ENCODE data around the gene ENAH. TPM values are rescaled to one million over a fixed set of nuclear protein-coding genes. Genes with fewer than 3 reads are reported as not detected.

Gene ENAH
- total and polyA plus RNA-seq, 4 donors: 47.3 to 415 (median 115) TPM

GRCh38 chr1:225482421-225482950 is 170.4 kb downstream of the ENAH start:
- Histone ChIP-seq H3K27ac (ENCODE audit: low read depth in 1 of 2, low read length in 2 of 2) (peak overlapping the region in 1 of 2 donors; percentile 34), H3K9me3 (ENCODE audit: control insufficient read depth, low read length) (no peaks in the 10 kb centered on the region), H3K27me3 (ENCODE audit: control insufficient read depth in 1 of 2, insufficient read depth in 2 of 2, low read length in 1 of 2) (no peaks in the 10 kb centered on the region), H3K4me3 (ENCODE audit: low read length in 2 of 2) (no peak overlapping the region), H3K36me3 (ENCODE audit: control insufficient read depth in 1 of 2, insufficient read depth in 2 of 2, low read length in 1 of 2) (no peaks in the 10 kb centered on the region), H3K4me1 (ENCODE audit: control insufficient read depth in 1 of 2, insufficient read depth in 2 of 2, low read length in 2 of 2) (peaks cover 0 to 2% of the 10 kb centered on the region in 2 donors)
- ATAC-seq (ENCODE audit: low FRiP score) (peak; percentile 50), DNase-seq (peak in 1 of 2 donors; percentile 71)
- intact Hi-C loops (cut with DNase I): loop anchor here (5.0 to 10.0 kb wide), 2 partner anchors 62 to 170 kb away; partner anchors contain the start of gene ENAH (in 1 of the 2)
- WGBS, 2 donors: 2 to 5% methylated on average over 10 of the region's 10 CpGs

- no peak overlapping the region for H3K27ac ChIP-seq (ENCODE audit: low read depth in 1 of 2, low read length in 2 of 2)
- H3K27me3 ChIP-seq (ENCODE audit: control insufficient read depth in 1 of 2, insufficient read depth in 2 of 2, low read length in 1 of 2): no peaks in the 10 kb centered on the region
- no peak overlapping the region for H3K4me3 ChIP-seq (ENCODE audit: low read length in 2 of 2)
- WGBS, 2 donors: 38 to 60% methylated on average over 6 of the region's 6 CpGs
- ATAC-seq (ENCODE audit: low FRiP score) (no peak), DNase-seq (peak in 1 of 2 donors; percentile 30)
- H3K4me1 ChIP-seq (ENCODE audit: control insufficient read depth in 1 of 2, insufficient read depth in 2 of 2, low read length in 2 of 2): peaks cover 0 to 2% of the 10 kb centered on the region in 2 donors
- intact Hi-C loops (cut with DNase I): loop anchor here (5.0 to 10.0 kb wide), 2 partner anchors 63 to 171 kb away; partner anchors contain the start of gene ENAH (in 1 of the 2)
- H3K36me3 ChIP-seq (ENCODE audit: control insufficient read depth in 1 of 2, insufficient read depth in 2 of 2, low read length in 1 of 2): no peaks in the 10 kb centered on the region
- no peaks in the 10 kb centered on the region for H3K9me3 ChIP-seq (ENCODE audit: control insufficient read depth, low read length)
Measured at GRCh38 chr1:225481738-225482137, 171.2 kb downstream of the ENAH start.

- H3K4me1 ChIP-seq (ENCODE audit: control insufficient read depth in 1 of 2, insufficient read depth in 2 of 2, low read length in 2 of 2): peaks cover 0 to 2% of the 10 kb centered on the region in 2 donors
- no peak overlapping the region for H3K4me3 ChIP-seq (ENCODE audit: low read length in 2 of 2)
- 70 to 79% methylated on average over 6 of the region's 6 CpGs for WGBS, 2 donors
- no peaks in the 10 kb centered on the region for H3K36me3 ChIP-seq (ENCODE audit: control insufficient read depth in 1 of 2, insufficient read depth in 2 of 2, low read length in 1 of 2)
- no peaks in the 10 kb centered on the region for H3K9me3 ChIP-seq (ENCODE audit: control insufficient read depth, low read length)
- ATAC-seq (ENCODE audit: low FRiP score) (peak; percentile 42), DNase-seq (peak; percentile 48 to 79)
- H3K27me3 ChIP-seq (ENCODE audit: control insufficient read depth in 1 of 2, insufficient read depth in 2 of 2, low read length in 1 of 2): no peaks in the 10 kb centered on the region
- intact Hi-C loops (cut with DNase I): loop anchor here (5.0 to 10.0 kb wide), 2 partner anchors 64 to 171 kb away; partner anchors contain the start of gene ENAH (in 1 of the 2)
- no peak overlapping the region for H3K27ac ChIP-seq (ENCODE audit: low read depth in 1 of 2, low read length in 2 of 2)
Measured at GRCh38 chr1:225480825-225481434, 172.0 kb downstream of the ENAH start.

GRCh38 chr1:225479996-225480720 is 172.8 kb downstream of the ENAH start:
- H3K4me1 ChIP-seq (ENCODE audit: control insufficient read depth in 1 of 2, insufficient read depth in 2 of 2, low read length in 2 of 2): peaks cover 0 to 2% of the 10 kb centered on the region in 2 donors
- intact Hi-C loops (cut with DNase I): loop anchor here (5.0 to 10.0 kb wide), 3 partner anchors 65 to 292 kb away; partner anchors contain the start of gene ENAH (in 1 of the 2)
- DNase-seq (peak; percentile 34 to 57), ATAC-seq (ENCODE audit: low FRiP score) (no peak)
- no peak overlapping the region for H3K27ac ChIP-seq (ENCODE audit: low read depth in 1 of 2, low read length in 2 of 2)
- H3K27me3 ChIP-seq (ENCODE audit: control insufficient read depth in 1 of 2, insufficient read depth in 2 of 2, low read length in 1 of 2): no peaks in the 10 kb centered on the region
- H3K36me3 ChIP-seq (ENCODE audit: control insufficient read depth in 1 of 2, insufficient read depth in 2 of 2, low read length in 1 of 2): no peaks in the 10 kb centered on the region
- no peaks in the 10 kb centered on the region for H3K9me3 ChIP-seq (ENCODE audit: control insufficient read depth, low read length)
- 89% methylated on average over 21 of the region's 21 CpGs for WGBS, 2 donors
- no peak overlapping the region for H3K4me3 ChIP-seq (ENCODE audit: low read length in 2 of 2)

GRCh38 chr1:225479341-225479740 is 173.6 kb downstream of the ENAH start:
- Histone ChIP-seq H3K4me3 (ENCODE audit: low read length in 2 of 2) (no peak overlapping the region), H3K36me3 (ENCODE audit: control insufficient read depth in 1 of 2, insufficient read depth in 2 of 2, low read length in 1 of 2) (no peaks in the 10 kb centered on the region), H3K27ac (ENCODE audit: low read depth in 1 of 2, low read length in 2 of 2) (no peak overlapping the region), H3K4me1 (ENCODE audit: control insufficient read depth in 1 of 2, insufficient read depth in 2 of 2, low read length in 2 of 2) (peaks cover 0 to 2% of the 10 kb centered on the region in 2 donors), H3K27me3 (ENCODE audit: control insufficient read depth in 1 of 2, insufficient read depth in 2 of 2, low read length in 1 of 2) (no peaks in the 10 kb centered on the region), H3K9me3 (ENCODE audit: control insufficient read depth, low read length) (no peaks in the 10 kb centered on the region)
- WGBS, 2 donors: 74 to 77% methylated on average over 9 of the region's 9 CpGs
- no peak for ATAC-seq (ENCODE audit: low FRiP score)
- DNase-seq: peak; percentile 12 to 57
- intact Hi-C loops (cut with DNase I): loop anchor here in 1 of 2 donors (5.0 kb wide), 1 partner anchor 293 kb away; no protein-coding TSS in a partner anchor

- Histone ChIP-seq H3K27me3 (ENCODE audit: control insufficient read depth in 1 of 2, insufficient read depth in 2 of 2, low read length in 1 of 2) (no peaks in the 10 kb centered on the region), H3K27ac (ENCODE audit: low read depth in 1 of 2, low read length in 2 of 2) (no peak overlapping the region), H3K4me1 (ENCODE audit: control insufficient read depth in 1 of 2, insufficient read depth in 2 of 2, low read length in 2 of 2) (peaks cover 0 to 2% of the 10 kb centered on the region in 2 donors), H3K9me3 (ENCODE audit: control insufficient read depth, low read length) (no peaks in the 10 kb centered on the region), H3K4me3 (ENCODE audit: low read length in 2 of 2) (no peak overlapping the region), H3K36me3 (ENCODE audit: control insufficient read depth in 1 of 2, insufficient read depth in 2 of 2, low read length in 1 of 2) (no peaks in the 10 kb centered on the region)
- DNase-seq (peak in 1 of 2 donors; percentile 30), ATAC-seq (ENCODE audit: low FRiP score) (no peak)
- intact Hi-C loops (cut with DNase I): loop anchor here in 1 of 2 donors (2.0 to 5.0 kb wide), 2 partner anchors 295 to 367 kb away; no protein-coding TSS in a partner anchor
- WGBS, 2 donors: 96% methylated on average over 6 of the region's 6 CpGs
Measured at GRCh38 chr1:225477296-225477911, 175.5 kb downstream of the ENAH start.

GRCh38 chr1:225476538-225476988 is 176.4 kb downstream of the ENAH start:
- no peak for ATAC-seq (ENCODE audit: low FRiP score)
- intact Hi-C loops (cut with DNase I): loop anchor here in 1 of 2 donors (2.0 to 5.0 kb wide), 2 partner anchors 296 to 368 kb away; no protein-coding TSS in a partner anchor
- H3K4me1 ChIP-seq (ENCODE audit: control insufficient read depth in 1 of 2, insufficient read depth in 2 of 2, low read length in 2 of 2): no peaks in the 10 kb centered on the region
- 75 to 79% methylated on average over 5 of the region's 5 CpGs for WGBS, 2 donors
- H3K9me3 ChIP-seq (ENCODE audit: control insufficient read depth, low read length): no peaks in the 10 kb centered on the region
- no peaks in the 10 kb centered on the region for H3K36me3 ChIP-seq (ENCODE audit: control insufficient read depth in 1 of 2, insufficient read depth in 2 of 2, low read length in 1 of 2)
- H3K4me3 ChIP-seq (ENCODE audit: low read length in 2 of 2): no peak overlapping the region
- DNase-seq: peak in 1 of 2 donors; percentile 33
- no peaks in the 10 kb centered on the region for H3K27me3 ChIP-seq (ENCODE audit: control insufficient read depth in 1 of 2, insufficient read depth in 2 of 2, low read length in 1 of 2)
- no peak overlapping the region for H3K27ac ChIP-seq (ENCODE audit: low read depth in 1 of 2, low read length in 2 of 2)

GRCh38 chr1:225476100-225476511 is 176.8 kb downstream of the ENAH start:
- WGBS, 2 donors: 94 to 95% methylated on average over 7 of the region's 7 CpGs
- DNase-seq (peak in 1 of 2 donors; percentile 37), ATAC-seq (ENCODE audit: low FRiP score) (no peak)
- Histone ChIP-seq H3K27ac (ENCODE audit: low read depth in 1 of 2, low read length in 2 of 2) (no peak overlapping the region), H3K4me3 (ENCODE audit: low read length in 2 of 2) (no peak overlapping the region), H3K4me1 (ENCODE audit: control insufficient read depth in 1 of 2, insufficient read depth in 2 of 2, low read length in 2 of 2) (no peaks in the 10 kb centered on the region), H3K36me3 (ENCODE audit: control insufficient read depth in 1 of 2, insufficient read depth in 2 of 2, low read length in 1 of 2) (no peaks in the 10 kb centered on the region), H3K9me3 (ENCODE audit: control insufficient read depth, low read length) (no peaks in the 10 kb centered on the region), H3K27me3 (ENCODE audit: control insufficient read depth in 1 of 2, insufficient read depth in 2 of 2, low read length in 1 of 2) (no peaks in the 10 kb centered on the region)
- intact Hi-C loops (cut with DNase I): loop anchor here in 1 of 2 donors (2.0 to 5.0 kb wide), 2 partner anchors 296 to 369 kb away; no protein-coding TSS in a partner anchor
